C4-2B (cell line): ENCODE data around the gene KLHL42.

ENCODE experiments used
- ZFX ChIP-seq: fragments of 450-650 bp; IDR thresholded peaks from 2 replicates; pipeline ENCODE4 v1.6.1; 2017
- TF ChIP-seq, protein P1 (sequence below): fragments of 450-650 bp; conservative IDR thresholded peaks from 2 replicates; pipeline ENCODE4 v1.5.1; 2017; ENCODE audit warnings: mild to moderate bottlenecking

DNA sequence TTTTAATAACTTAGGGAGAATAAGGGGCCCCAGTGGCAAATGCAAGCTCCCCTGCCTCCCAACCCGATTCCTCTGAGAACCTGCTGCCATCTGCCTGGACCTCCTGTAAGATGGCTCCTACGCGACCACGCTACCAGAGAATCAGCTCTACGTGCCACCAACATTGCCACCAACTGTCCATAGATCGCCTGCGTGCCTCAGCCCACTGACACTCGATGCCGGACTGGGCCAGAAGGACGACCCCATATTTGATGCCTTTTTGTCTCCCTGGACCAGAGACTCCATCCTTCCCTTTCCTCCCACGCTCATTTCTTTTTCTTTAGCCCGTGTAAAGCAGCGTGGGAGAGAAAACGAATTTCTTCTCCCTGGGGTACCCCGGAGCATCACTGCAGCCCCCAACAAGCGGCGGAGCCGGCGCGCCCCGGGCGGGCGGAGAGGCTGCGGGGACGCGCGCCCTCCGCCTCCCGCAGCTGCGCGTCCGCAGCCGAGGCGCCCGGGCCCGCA, 565 bp upstream of the KLHL42 start:
- TF ChIP-seq, protein P1, sequence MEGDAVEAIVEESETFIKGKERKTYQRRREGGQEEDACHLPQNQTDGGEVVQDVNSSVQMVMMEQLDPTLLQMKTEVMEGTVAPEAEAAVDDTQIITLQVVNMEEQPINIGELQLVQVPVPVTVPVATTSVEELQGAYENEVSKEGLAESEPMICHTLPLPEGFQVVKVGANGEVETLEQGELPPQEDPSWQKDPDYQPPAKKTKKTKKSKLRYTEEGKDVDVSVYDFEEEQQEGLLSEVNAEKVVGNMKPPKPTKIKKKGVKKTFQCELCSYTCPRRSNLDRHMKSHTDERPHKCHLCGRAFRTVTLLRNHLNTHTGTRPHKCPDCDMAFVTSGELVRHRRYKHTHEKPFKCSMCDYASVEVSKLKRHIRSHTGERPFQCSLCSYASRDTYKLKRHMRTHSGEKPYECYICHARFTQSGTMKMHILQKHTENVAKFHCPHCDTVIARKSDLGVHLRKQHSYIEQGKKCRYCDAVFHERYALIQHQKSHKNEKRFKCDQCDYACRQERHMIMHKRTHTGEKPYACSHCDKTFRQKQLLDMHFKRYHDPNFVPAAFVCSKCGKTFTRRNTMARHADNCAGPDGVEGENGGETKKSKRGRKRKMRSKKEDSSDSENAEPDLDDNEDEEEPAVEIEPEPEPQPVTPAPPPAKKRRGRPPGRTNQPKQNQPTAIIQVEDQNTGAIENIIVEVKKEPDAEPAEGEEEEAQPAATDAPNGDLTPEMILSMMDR, result no peak
- TF ChIP-seq ZFX, result no peak
